ENCODE results near the gene EFCAB11. TPM values are rescaled to one million over a fixed set of nuclear protein-coding genes. Genes with fewer than 3 reads are reported as not detected.

The EFCAB11 gene
- total RNA-seq, 1 donor from 2014 or later = 1.1 TPM

- FAIRE-seq (no peak), DNase-seq (ENCODE audit: low read depth) (no peak)
- TF ChIP-seq, protein P1, sequence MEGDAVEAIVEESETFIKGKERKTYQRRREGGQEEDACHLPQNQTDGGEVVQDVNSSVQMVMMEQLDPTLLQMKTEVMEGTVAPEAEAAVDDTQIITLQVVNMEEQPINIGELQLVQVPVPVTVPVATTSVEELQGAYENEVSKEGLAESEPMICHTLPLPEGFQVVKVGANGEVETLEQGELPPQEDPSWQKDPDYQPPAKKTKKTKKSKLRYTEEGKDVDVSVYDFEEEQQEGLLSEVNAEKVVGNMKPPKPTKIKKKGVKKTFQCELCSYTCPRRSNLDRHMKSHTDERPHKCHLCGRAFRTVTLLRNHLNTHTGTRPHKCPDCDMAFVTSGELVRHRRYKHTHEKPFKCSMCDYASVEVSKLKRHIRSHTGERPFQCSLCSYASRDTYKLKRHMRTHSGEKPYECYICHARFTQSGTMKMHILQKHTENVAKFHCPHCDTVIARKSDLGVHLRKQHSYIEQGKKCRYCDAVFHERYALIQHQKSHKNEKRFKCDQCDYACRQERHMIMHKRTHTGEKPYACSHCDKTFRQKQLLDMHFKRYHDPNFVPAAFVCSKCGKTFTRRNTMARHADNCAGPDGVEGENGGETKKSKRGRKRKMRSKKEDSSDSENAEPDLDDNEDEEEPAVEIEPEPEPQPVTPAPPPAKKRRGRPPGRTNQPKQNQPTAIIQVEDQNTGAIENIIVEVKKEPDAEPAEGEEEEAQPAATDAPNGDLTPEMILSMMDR (IDR thresholded peaks at IDR 0.05; ENCODE audit: insufficient read depth, low read length, severe bottlenecking) = no peak
- no peak overlapping the region for H3K4me3 ChIP-seq (ENCODE audit: low read depth, low read length)
- H3K36me3 ChIP-seq (ENCODE audit: control insufficient read depth, insufficient read depth, low read length) = no peaks in the 10 kb centered on the region
- no peaks in the 10 kb centered on the region for H3K27me3 ChIP-seq (ENCODE audit: control insufficient read depth, insufficient read depth, low read length)
Observed at GRCh38 chr14:89828471-89829165, 125.9 kb downstream of the EFCAB11 start.

DNA sequence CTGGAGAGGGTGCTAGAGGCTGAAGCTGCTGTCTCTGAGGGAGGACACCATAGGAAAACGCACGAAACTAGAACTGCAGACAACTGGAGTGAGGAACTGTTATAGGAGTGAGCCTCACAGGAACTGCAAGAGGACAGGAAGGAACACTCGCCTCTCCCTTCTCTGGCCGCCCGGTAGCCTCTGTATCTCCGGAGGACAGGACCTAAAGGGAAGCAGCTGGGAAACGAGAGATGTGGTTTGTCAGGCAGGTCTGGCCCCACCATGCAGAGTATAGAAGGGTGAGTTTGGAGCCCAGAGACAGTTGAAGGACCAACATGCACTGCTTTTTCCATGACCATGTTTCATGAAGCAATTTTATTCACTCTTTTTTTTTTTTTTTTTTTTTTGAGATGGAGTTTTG lies 127.3 kb downstream of the EFCAB11 start:
- TF ChIP-seq, protein P1 (IDR thresholded peaks at IDR 0.05; ENCODE audit: insufficient read depth, low read length, severe bottlenecking) = no peak
- FAIRE-seq = no peak
- Histone ChIP-seq H3K4me3 (ENCODE audit: low read depth, low read length) (no peak overlapping the region), H3K36me3 (ENCODE audit: control insufficient read depth, insufficient read depth, low read length) (no peaks in the 10 kb centered on the region), H3K27me3 (ENCODE audit: control insufficient read depth, insufficient read depth, low read length) (no peaks in the 10 kb centered on the region)
- DNase-seq (ENCODE audit: low read depth) = no peak

DNA sequence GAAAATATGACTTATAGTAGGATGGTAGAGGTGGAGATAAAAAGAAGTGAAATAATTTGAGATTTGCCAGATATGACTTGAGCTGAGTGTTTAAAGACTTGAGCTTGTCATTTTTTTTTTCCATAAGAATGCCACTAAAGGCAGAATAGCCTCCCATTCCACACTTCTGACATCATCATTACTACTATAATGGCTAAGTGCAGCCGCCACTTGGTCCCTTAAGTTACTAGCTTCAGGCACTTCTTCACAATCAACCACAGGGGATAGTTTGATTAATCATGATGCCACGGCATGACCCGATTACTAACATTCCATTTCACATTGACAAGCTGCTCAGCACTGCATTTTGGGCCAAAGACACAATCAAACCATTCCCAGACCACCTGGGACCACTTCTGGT lies 127.9 kb downstream of the EFCAB11 start:
- TF ChIP-seq, protein P1 (IDR thresholded peaks at IDR 0.05; ENCODE audit: insufficient read depth, low read length, severe bottlenecking) = no peak
- Histone ChIP-seq H3K27me3 (ENCODE audit: control insufficient read depth, insufficient read depth, low read length) (no peaks in the 10 kb centered on the region), H3K36me3 (ENCODE audit: control insufficient read depth, insufficient read depth, low read length) (no peaks in the 10 kb centered on the region), H3K4me3 (ENCODE audit: low read depth, low read length) (no peak overlapping the region)
- DNase-seq (ENCODE audit: low read depth) (no peak), FAIRE-seq (no peak)

DNA sequence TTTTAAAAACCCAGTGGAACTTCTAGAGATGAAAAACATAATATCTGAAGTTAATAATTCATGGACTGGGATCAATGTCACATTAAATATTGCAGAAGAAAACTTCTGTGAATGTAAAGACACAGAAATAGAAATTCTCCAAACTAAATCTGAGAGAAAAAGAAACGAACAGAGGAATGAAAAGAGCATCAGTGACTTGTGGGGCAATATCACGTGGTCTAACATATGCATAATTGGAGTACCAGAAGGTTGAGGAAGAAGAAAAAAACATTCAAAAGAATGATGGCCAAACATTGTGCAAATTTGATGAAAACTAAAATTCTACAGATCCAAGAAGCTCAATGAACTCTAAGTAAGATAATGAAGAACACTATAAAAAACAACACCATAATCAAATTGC lies 130.8 kb downstream of the EFCAB11 start:
- DNase-seq (ENCODE audit: low read depth) (no peak), FAIRE-seq (no peak)
- H3K27me3 ChIP-seq (ENCODE audit: control insufficient read depth, insufficient read depth, low read length) = no peaks in the 10 kb centered on the region
- H3K4me3 ChIP-seq (ENCODE audit: low read depth, low read length) = no peak overlapping the region
- TF ChIP-seq, protein P1 (IDR thresholded peaks at IDR 0.05; ENCODE audit: insufficient read depth, low read length, severe bottlenecking) = no peak
- H3K36me3 ChIP-seq (ENCODE audit: control insufficient read depth, insufficient read depth, low read length) = no peaks in the 10 kb centered on the region

GRCh38 chr14:89814126-89814525 lies 140.4 kb downstream of the EFCAB11 start:
- H3K27me3 ChIP-seq (ENCODE audit: control insufficient read depth, insufficient read depth, low read length) = no peaks in the 10 kb centered on the region
- FAIRE-seq = no peak
- H3K4me3 ChIP-seq (ENCODE audit: low read depth, low read length) = no peak overlapping the region
- no peak for DNase-seq (ENCODE audit: low read depth)
- no peaks in the 10 kb centered on the region for H3K36me3 ChIP-seq (ENCODE audit: control insufficient read depth, insufficient read depth, low read length)
- TF ChIP-seq, protein P1 (IDR thresholded peaks at IDR 0.05; ENCODE audit: insufficient read depth, low read length, severe bottlenecking) = no peak

DNA sequence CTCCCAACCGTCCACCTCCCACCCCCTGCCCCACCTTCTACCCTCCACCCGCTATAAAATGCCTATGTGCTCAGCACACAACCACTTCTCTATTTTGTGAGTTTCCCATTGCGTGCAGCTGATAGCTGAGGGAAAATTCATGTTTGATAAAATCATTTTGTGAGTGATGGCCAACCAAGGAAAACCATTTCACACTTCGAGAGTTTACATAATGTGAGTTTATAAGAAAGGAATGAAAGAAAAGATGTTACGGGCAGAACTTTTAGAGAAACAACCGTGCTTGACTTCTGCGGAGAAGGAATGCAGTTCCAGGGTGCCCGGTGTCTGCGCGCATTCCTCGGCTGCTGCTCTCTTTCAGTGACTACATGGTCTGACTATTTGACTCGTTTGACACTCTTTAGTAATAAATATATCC lies 140.9 kb downstream of the EFCAB11 start:
- DNase-seq (ENCODE audit: low read depth) (peak; percentile 45), FAIRE-seq (no peak)
- no peak overlapping the region for H3K4me3 ChIP-seq (ENCODE audit: low read depth, low read length)

More for the DNA sequence above, 140.9 kb downstream of the EFCAB11 start:
- no peaks in the 10 kb centered on the region for H3K36me3 ChIP-seq (ENCODE audit: control insufficient read depth, insufficient read depth, low read length)
- no peaks in the 10 kb centered on the region for H3K27me3 ChIP-seq (ENCODE audit: control insufficient read depth, insufficient read depth, low read length)
- TF ChIP-seq, protein P1 (IDR thresholded peaks at IDR 0.05; ENCODE audit: insufficient read depth, low read length, severe bottlenecking) = no peak

Measured in bronchial epithelial cell (primary cell).